GM19438 (cell line): ENCODE measurements around the gene DTNA.

ENCODE experiments used
- ATAC-seq: cut with Tn5 transposase; IDR thresholded peaks from one replicate; pipeline ENCODE4 v1.9.1; 2021; ENCODE audit warnings: low read depth; ENCODE audit not compliant: unreplicated experiment

Gene DTNA

GRCh38 chr18:34844072-34844471 is 134.0 kb downstream of the DTNA start:
- no peak for ATAC-seq

DNA sequence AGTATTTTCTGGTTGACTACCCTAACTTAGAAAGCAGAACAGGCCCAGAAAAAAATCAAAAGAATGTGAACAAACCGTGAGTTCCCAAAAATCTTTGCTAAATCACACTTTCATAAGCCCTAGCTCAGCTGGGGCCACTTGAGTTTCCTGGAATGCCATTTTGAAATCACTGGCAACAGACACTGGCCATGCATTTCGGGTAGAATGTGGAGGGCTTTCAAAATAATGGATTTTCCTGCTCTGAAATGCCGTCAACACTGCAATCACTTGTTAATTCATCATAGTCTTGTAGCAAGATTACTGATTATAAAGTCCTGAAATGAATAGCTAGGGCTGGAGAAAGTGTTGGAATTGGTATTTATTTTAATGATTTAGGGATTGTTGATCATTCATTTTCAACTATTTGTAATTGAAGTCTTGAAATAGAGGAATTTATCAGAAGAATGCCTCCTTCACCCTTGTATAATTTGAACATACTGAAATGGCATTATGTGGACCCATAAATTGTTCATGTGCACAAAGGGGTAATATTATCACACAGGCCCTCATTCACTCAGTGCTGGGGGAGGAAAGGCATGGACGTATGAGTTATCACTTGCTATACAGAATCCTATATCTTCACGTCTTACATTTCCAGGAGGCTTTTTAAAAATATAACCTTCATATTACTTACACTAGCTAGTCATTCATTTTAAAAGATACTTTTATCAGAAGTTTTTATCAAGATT is 134.8 kb downstream of the DTNA start:
- no peak for ATAC-seq

DNA sequence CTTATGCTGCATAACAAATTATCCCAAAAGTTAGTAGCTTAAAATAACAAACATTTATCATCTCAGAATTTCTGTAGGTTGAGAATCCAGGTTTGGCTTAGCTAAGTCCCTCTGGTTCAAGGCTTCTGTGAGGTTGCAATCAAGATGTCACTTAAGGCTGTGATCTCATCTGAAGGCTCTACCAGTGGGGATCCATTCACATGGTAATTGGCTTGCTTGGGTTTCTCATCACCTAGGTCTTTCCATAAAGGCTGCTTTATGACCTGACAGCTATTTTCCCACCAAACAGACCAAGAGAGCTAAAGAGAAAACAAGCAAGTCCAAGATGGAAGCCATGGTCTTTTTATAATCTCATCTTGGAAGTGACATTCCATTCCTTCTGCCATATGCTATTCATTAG is 137.3 kb downstream of the DTNA start:
- ATAC-seq, result no peak

GRCh38 chr18:34848156-34848555 is 138.1 kb downstream of the DTNA start:
- no peak for ATAC-seq

- ATAC-seq, result no peak
Observed at GRCh38 chr18:34848695-34849094, 138.6 kb downstream of the DTNA start.

- ATAC-seq, result no peak
Observed at GRCh38 chr18:34857320-34857719, 147.2 kb downstream of the DTNA start.

GRCh38 chr18:34858188-34858587 is 148.1 kb downstream of the DTNA start:
- ATAC-seq, result no peak

- no peak for ATAC-seq
Observed at GRCh38 chr18:34859496-34859895, 149.4 kb downstream of the DTNA start.

DNA sequence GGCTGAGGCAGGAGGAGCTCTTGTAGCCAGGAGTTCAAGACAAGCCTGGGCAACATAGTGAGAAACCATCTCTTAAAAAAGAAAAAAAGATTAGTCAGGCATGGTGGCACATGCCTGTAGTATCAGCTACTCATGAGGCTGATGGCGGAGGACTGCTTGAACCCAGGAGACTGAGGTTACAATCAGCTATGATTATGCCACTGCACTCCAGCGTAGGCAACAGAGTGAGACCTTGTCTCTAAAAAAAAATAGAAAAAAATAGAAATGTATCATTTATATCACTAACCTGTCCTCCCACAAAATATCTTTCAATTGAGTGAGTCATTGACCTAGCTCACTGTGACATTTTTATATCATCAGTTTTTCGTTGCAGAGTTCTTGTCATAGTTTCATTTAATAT is 152.5 kb downstream of the DTNA start:
- no peak for ATAC-seq

DNA sequence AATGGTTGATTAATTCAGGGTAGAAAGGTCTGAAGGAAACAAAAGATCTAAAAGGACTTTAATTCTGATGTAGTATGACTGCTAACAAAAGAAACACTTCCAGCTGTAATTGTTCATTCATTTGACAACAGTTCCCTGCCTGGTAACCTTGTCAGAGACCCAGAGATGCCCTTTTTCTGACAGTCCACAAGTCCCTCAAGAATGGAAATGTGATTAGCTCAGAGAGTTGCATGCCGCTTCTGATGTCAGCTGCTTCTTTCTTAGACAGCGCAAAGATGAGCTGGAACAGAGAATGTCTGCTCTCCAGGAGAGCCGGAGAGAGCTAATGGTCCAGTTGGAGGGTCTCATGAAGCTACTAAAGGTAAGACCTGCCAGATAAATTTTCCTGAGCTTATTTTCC is 153.6 kb downstream of the DTNA start:
- ATAC-seq, result no peak

DNA sequence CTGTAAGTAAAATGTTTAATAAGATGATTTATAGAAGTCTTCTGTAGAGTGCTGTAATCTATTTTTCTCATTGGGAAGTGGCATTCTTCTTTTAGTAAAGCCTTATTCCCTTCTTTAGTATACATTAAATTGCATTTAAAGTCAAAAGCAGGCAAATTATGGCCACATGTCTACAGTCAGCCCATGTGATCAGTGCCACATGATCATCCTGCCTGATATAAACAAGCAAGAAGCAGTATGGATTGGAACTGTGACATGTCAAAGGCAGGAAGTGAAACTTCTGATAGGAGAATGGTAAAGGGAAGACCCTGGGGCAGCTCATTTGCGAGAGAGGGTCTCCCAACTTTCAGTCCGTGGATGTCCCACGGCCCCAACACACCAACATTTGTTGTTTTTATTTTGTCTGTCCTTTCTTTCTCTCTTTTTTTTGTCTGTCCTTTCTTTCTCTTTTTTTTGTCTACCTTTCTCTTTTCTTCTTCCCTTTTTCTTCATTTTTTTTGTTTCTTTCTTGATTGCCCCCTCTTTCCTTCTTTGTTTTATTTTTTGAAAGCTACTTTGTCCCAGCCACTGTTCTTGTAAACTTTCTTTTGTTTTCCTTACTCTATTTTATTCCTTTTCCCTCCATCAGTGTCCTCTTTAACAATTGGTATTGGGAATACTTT is 154.9 kb downstream of the DTNA start:
- no peak for ATAC-seq

- ATAC-seq, result no peak
Observed at GRCh38 chr18:34866310-34866709, 156.2 kb downstream of the DTNA start.

DNA sequence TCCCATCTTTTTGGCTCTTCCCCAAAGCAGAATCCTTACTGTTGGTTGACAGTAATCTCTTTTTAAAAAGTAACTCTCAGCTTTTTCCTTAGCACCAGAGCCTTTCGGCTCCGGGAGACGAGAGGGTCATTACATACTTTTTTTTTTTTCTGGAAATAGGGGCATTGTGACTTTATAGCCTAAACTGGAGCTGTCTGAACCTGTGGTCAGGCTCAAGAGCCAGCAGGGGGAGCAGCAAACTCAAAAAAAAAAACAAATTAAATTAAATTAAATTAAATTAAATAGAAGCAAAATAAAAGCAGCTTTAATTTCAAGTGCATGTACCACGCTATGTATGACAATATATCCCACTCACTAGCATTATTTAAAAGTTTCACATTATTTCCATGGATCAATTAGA is 156.6 kb downstream of the DTNA start:
- ATAC-seq, result no peak

- no peak for ATAC-seq
Observed at GRCh38 chr18:34867520-34867919, 157.4 kb downstream of the DTNA start.

- ATAC-seq, result no peak
Observed at GRCh38 chr18:34870555-34871310, 160.6 kb downstream of the DTNA start.

DNA sequence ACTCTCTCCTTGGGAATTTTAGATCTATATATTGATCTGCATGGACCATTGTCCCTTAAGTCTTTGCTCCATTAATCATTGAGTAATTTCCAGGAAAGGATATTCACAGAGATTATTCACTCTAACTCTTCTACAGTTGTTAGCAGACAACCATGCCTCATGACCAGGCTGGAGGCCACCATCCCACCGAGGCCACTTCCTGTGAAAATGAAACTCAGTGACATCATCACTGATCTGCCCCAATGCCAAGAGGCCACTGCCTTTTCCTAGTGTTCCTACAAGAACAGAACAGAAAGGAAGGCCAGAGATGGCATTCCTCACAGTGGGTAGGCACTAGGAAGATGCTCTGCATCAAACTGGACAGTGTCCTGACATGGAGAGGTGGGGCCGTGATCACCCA is 161.3 kb downstream of the DTNA start:
- ATAC-seq, result no peak

- ATAC-seq, result no peak
Observed at GRCh38 chr18:34872066-34872465, 162.0 kb downstream of the DTNA start.

GRCh38 chr18:34873986-34874580 is 164.0 kb downstream of the DTNA start:
- ATAC-seq, result no peak

DNA sequence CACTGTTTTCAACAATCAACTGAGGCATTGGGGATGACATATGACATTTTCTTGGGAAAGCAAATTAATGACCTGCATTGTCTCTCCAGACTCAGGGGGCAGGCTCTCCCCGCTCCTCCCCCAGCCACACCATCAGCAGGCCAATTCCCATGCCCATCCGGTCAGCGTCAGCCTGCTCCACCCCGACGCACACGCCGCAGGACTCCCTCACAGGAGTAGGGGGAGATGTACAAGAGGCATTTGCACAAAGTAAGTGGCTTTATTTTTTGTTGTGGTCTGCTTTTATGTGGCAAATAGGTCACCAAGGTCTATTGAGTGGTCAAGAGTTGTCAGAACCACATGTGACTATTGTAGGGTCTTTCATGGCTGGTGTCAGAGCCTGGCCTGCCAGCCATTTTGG is 165.1 kb downstream of the DTNA start:
- no peak for ATAC-seq

DNA sequence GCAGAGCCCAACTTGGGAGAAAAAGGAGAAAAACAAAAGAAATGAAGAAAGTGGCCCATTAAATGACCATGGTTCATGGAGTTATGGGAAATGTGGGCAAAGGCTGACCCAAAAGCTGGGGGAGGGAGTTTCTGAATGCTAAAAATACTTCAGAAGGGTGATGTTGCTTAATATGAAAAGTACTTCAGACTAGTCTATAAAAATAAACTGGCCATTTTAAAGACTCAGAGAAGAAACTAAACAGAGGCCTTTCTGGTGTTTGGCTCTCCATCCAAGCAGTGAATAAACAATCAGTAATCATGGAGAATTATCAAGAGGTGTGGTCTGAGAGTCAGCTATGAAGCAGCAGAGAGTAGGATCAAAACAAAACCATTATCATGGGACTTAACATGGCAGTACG is 170.3 kb downstream of the DTNA start:
- no peak for ATAC-seq
